ENCODE data around the gene GNL3. TPM values are rescaled to one million over a fixed set of nuclear protein-coding genes. Genes with fewer than 3 reads are reported as not detected.

The GNL3 gene
- total and polyA plus RNA-seq, 2 of the 8 experiments (the other 6 are each of a cell fraction or from before 2014, with no cell fraction given) = 45.5 to 184 TPM

GRCh38 chr3:52721002-52721729 lies 35.3 kb downstream of the GNL3 start:
- Histone ChIP-seq H3K4ac (replicated peaks; ENCODE audit: insufficient read length, low read depth, low read length) (no peak overlapping the region), H2BK15ac (ENCODE audit: low read length) (no peak overlapping the region), H2AFZ (ENCODE audit: low read length) (no peak overlapping the region), H3K23me2 (ENCODE audit: low read depth, low read length) (no peaks in the 10 kb centered on the region), H4K8ac (ENCODE audit: extremely low read depth, insufficient read depth, low read length) (no peak overlapping the region), H3K18ac (ENCODE audit: extremely low read depth, low read length) (no peak overlapping the region), H4K5ac (ENCODE audit: insufficient read length, low read depth, low read length) (no peak overlapping the region), H3K4me2 (ENCODE audit: insufficient read depth in 1 of 2, low read depth in 2 of 2, low read length in 2 of 2) (no peak overlapping the region), H2BK120ac (replicated peaks; ENCODE audit: low read depth, low read length) (no peak overlapping the region), H3K36me3 (ENCODE audit: control insufficient read depth in 2 of 4, insufficient read depth in 4 of 4, low read length in 3 of 4) (no peaks in the 10 kb centered on the region; a peak in 1 of 8 replicates), H3K14ac (ENCODE audit: insufficient read length) (no peak overlapping the region), H3K79me1 (ENCODE audit: low read depth, low read length) (no peaks in the 10 kb centered on the region), H2AK5ac (ENCODE audit: low read depth, low read length) (no peak overlapping the region), H3K9me3 (ENCODE audit: insufficient read depth in 2 of 2, low read depth in 1 of 2, low read length in 1 of 2) (no peaks in the 10 kb centered on the region), H3K9ac (replicated peaks in 1 of 4; ENCODE audit: extremely low read depth in 1 of 4, low read depth in 3 of 4, low read length in 3 of 4) (no peak overlapping the region), H3K79me2 (ENCODE audit: control insufficient read depth in 1 of 2, insufficient read depth in 2 of 2, low read length in 2 of 2) (no peaks in the 10 kb centered on the region), H4K91ac (replicated peaks; ENCODE audit: insufficient read length, low read length) (no peak overlapping the region), H2BK12ac (ENCODE audit: low read depth, low read length) (no peak overlapping the region), H3K4me1 (replicated peaks in 1 of 4; ENCODE audit: control insufficient read depth in 3 of 4, insufficient read depth in 4 of 4, low read length in 3 of 4) (no peaks in the 10 kb centered on the region), H3K56ac (replicated peaks; ENCODE audit: insufficient read length, low read depth, low read length) (no peak overlapping the region), H3K23ac (ENCODE audit: insufficient read length) (no peak overlapping the region), H2BK20ac (ENCODE audit: low read length) (no peak overlapping the region), H3K4me3 (ENCODE audit: extremely low read depth in 1 of 4, insufficient read depth in 2 of 4, low read depth in 3 of 4, low read length in 4 of 4) (no peak overlapping the region), H4K20me1 (replicated peaks in 1 of 2; ENCODE audit: control insufficient read depth in 1 of 2, insufficient read depth in 2 of 2, low read length in 2 of 2) (no peaks in the 10 kb centered on the region), H3K27ac (ENCODE audit: low read depth, low read length) (no peak overlapping the region), H3K27me3 (replicated peaks in 1 of 4; ENCODE audit: control insufficient read depth in 3 of 4, extremely low read depth in 1 of 4, insufficient read depth in 3 of 4, low read length in 3 of 4) (no peaks in the 10 kb centered on the region), H2BK5ac (ENCODE audit: low read depth, low read length) (no peak overlapping the region)
- 96% methylated on average over 6 of the region's 6 CpGs; no CpG with 5 or more reads in 1 of the 2 experiments for WGBS, 2 experiments (ENCODE audit: extremely low coverage in 1 of 2, insufficient coverage in 1 of 2, insufficient read length in 1 of 2, insufficient replicate concordance in 2 of 2, low coverage in 1 of 2, low lambda C conversion rate in 2 of 2, missing lambda C conversion rate in 1 of 2)
- ChIA-PET POLR2A (ENCODE audit: partially characterized antibody) (interaction anchor here (0.8 to 8.9 kb wide), 4 partner anchors 11 to 159 kb away, joined by 3 to 106 read pairs (median 4); partner anchors contain the start of genes GNL3 and PBRM1), CTCF (ENCODE audit: partially characterized antibody) (no interaction called here)
- no peak for FAIRE-seq
- DNase-seq (ENCODE audit: low read depth in 1 of 2, low spot score in 2 of 2) = no peak
- no peak for TF ChIP-seq HDAC2 (IDR thresholded peaks at IDR 0.05; ENCODE audit: borderline replicate concordance in 1 of 2, low read depth in 2 of 2, low read length in 2 of 2)
- no peak for TF ChIP-seq TCF12 (IDR thresholded peaks at IDR 0.05; ENCODE audit: low read depth, low read length)
- TF ChIP-seq CTCF (IDR thresholded peaks at IDR 0.05; ENCODE audit: control extremely low read depth in 1 of 3, insufficient read depth in 1 of 3, low read depth in 1 of 3, low read length in 3 of 3) = no peak
- TF ChIP-seq NANOG (IDR thresholded peaks at IDR 0.05; ENCODE audit: insufficient read depth, low read depth, low read length, poor library complexity, severe bottlenecking) = no peak
- TF ChIP-seq CHD2 (IDR thresholded peaks at IDR 0.05; ENCODE audit: low read length) = no peak

Measured in H1 (cell line).